Mucosa of stomach (tissue), 1 donor: ENCODE measurements around the gene FNIP2.
"Not testable (repeated sequence)": the region's sequence is repeated elsewhere in the genome, so short reads cannot be mapped to it uniquely, and the experiment has no call there.

Experiments used
- H3K27me3 ChIP-seq: one replicate; pipeline ENCODE4 v1.7.0; 2013; ENCODE audit warnings: mild to moderate bottlenecking, low read length; ENCODE audit not compliant: control insufficient read depth, insufficient read depth
- H3K36me3 ChIP-seq: one replicate; pipeline ENCODE4 v1.7.0; 2013; ENCODE audit warnings: low read length; ENCODE audit not compliant: control insufficient read depth, insufficient read depth
- H3K4me1 ChIP-seq: one replicate; pipeline ENCODE4 v1.7.0; 2013; ENCODE audit warnings: mild to moderate bottlenecking, low read length; ENCODE audit not compliant: control insufficient read depth, insufficient read depth
- H3K4me3 ChIP-seq: one replicate; pipeline ENCODE4 v1.7.0; 2013; ENCODE audit warnings: low read length
- H3K9ac ChIP-seq: one replicate; pipeline ENCODE4 v1.7.0; 2013; ENCODE audit warnings: mild to moderate bottlenecking, low read length, moderate library complexity
- H3K9me3 ChIP-seq: one replicate; pipeline ENCODE4 v1.7.0; 2013; ENCODE audit warnings: mild to moderate bottlenecking, low read length, moderate library complexity; ENCODE audit not compliant: control insufficient read depth
- donor health status: Pancreatic carcinoma.

FNIP2 gene

DNA sequence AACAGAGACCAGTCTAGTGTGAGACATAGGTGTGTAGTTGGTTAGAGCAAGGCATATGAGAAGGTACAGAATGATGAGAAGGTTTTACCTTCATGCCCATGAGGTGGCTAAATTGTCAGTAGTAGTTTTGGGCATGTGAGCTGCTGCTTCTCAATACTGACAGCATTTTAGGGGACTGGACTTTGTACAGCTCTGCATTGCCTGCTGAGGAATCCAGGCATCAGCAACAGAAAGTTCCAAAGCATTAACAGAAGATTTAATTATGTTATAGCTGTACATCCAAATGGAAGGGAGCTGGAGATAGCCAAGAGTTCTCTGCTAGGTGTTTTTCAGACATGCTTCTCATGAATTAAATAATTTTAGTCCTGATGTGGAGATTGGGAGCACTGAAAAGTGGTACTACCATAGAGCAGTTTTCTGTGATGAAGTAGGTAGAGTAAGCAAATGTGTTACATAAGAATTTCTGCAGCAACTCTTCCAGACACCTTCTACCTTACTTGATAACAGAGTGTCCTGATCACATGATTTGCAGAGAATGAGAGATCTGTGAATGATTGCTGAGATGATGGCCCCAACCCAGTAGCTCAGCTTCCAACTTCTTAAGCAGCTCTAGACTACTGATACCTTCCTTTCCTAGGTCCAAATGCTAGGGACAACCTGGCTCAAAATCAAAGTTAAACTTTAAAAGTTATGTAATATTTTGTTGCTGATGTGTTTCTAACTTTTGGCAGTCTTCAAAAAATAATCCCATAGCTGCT is 30.4 kb downstream of the FNIP2 start:
- Histone ChIP-seq H3K9ac (no peak overlapping the region), H3K4me1 (peaks cover 15% of the 10 kb centered on the region), H3K36me3 (no peaks in the 10 kb centered on the region), H3K27me3 (no peaks in the 10 kb centered on the region), H3K4me3 (no peak overlapping the region), H3K9me3 (no peaks in the 10 kb centered on the region)

GRCh38 chr4:158799856-158800255 is 31.0 kb downstream of the FNIP2 start:
- Histone ChIP-seq H3K4me3 (no peak overlapping the region), H3K27me3 (no peaks in the 10 kb centered on the region), H3K9ac (no peak overlapping the region), H3K4me1 (peaks cover 15% of the 10 kb centered on the region), H3K36me3 (no peaks in the 10 kb centered on the region), H3K9me3 (no peaks in the 10 kb centered on the region)

- no peaks in the 10 kb centered on the region for H3K9me3 ChIP-seq
- H3K4me3 ChIP-seq: no peak overlapping the region
- H3K9ac ChIP-seq: no peak overlapping the region
- no peaks in the 10 kb centered on the region for H3K36me3 ChIP-seq
- H3K4me1 ChIP-seq: peaks cover 23% of the 10 kb centered on the region
- H3K27me3 ChIP-seq: no peaks in the 10 kb centered on the region
Measured at GRCh38 chr4:158801066-158801465, 32.2 kb downstream of the FNIP2 start.

GRCh38 chr4:158801677-158802076 is 32.9 kb downstream of the FNIP2 start:
- Histone ChIP-seq H3K9me3 (no peaks in the 10 kb centered on the region), H3K36me3 (no peaks in the 10 kb centered on the region), H3K27me3 (no peaks in the 10 kb centered on the region), H3K4me3 (no peak overlapping the region), H3K9ac (no peak overlapping the region), H3K4me1 (peaks cover 29% of the 10 kb centered on the region)

DNA sequence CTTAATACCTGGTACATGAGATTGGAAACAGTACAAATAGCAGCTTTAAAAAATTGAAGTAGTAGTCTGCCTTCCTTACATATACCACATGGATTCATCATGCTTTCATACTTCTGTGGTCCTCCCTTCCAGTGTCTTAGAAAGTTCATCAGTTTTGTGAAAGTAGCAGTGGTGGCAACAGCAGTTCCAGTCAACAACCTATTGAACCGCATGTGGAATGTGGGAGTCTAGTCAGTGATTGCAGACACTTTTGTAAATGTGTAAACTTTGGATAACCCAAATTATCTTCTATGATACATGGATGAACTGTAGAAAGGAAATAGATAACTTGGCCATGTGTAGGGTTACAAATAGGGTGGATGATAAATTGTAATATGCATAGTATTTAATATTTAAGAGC is 34.1 kb downstream of the FNIP2 start:
- peaks cover 29% of the 10 kb centered on the region for H3K4me1 ChIP-seq
- H3K9me3 ChIP-seq: no peaks in the 10 kb centered on the region
- H3K4me3 ChIP-seq: no peak overlapping the region
- no peaks in the 10 kb centered on the region for H3K27me3 ChIP-seq
- H3K9ac ChIP-seq: no peak overlapping the region
- no peaks in the 10 kb centered on the region for H3K36me3 ChIP-seq

DNA sequence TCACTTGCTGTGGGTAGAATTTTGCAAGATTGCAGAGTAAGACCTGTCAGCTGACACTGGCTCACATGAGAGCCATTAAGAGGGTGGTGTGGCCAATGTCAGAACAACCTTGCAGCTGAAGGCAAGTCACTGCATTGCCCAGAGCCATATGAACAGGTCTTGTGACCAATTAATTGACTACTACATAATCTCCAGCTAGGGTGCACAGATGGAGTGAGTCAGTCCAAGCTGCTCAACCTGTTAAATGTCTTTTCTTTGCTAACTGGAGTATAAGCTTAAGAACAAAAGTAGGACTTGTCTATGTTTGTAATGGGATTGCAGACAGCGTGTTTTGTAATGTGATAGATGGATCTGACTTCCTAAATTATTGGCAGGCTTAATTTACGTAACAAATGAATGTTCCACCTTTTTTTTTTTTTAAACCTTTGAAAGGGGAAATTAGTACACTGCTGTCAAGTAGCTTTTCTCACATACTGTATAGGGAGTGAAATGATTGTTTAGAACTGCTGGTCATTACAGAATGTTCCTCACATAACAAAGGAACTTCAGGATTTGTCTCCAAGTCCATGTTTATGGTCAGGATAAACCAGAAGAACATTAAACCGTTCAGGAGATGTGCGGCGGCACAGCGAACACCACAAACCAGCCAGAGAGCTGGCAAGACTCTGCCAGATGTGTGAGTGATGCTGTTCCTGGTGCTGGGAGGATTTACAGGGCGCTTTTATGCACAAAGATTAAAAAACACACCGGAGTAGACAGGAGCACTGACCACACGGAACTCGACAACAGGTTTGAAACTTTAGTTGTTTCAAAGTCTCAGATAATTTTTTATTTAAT is 37.0 kb downstream of the FNIP2 start:
- Histone ChIP-seq H3K4me3 (no peak overlapping the region), H3K36me3 (no peaks in the 10 kb centered on the region), H3K9ac (no peak overlapping the region), H3K9me3 (no peaks in the 10 kb centered on the region), H3K4me1 (peaks cover 38% of the 10 kb centered on the region), H3K27me3 (no peaks in the 10 kb centered on the region)

- Histone ChIP-seq H3K9me3 (no peaks in the 10 kb centered on the region), H3K4me1 (peaks cover 48% of the 10 kb centered on the region), H3K36me3 (no peaks in the 10 kb centered on the region), H3K27me3 (no peaks in the 10 kb centered on the region), H3K9ac (no peak overlapping the region), H3K4me3 (no peak overlapping the region)
Measured at GRCh38 chr4:158807691-158808090, 38.9 kb downstream of the FNIP2 start.

DNA sequence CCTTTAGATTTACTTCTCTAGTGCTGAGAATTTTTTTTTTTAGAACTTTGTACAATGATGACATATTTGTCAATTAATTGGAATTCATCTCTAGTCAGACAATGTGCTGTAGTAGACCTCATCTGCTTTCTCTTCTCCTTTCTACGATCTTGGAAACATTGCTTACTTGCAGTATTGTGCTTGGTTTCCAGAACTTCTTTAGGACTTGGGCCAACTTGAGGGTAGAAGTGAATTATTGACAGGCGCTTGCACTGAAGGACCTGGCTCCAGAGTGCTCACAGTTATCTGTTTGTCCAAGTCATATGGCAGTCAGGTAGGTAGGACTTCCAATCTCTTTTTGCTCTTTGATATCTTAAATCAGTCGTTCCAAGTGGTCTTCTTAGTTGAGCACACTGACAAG is 39.6 kb downstream of the FNIP2 start:
- H3K27me3 ChIP-seq: no peaks in the 10 kb centered on the region
- H3K4me3 ChIP-seq: no peak overlapping the region
- H3K4me1 ChIP-seq: peaks cover 50% of the 10 kb centered on the region
- no peaks in the 10 kb centered on the region for H3K9me3 ChIP-seq
- H3K9ac ChIP-seq: no peak overlapping the region
- H3K36me3 ChIP-seq: no peaks in the 10 kb centered on the region

DNA sequence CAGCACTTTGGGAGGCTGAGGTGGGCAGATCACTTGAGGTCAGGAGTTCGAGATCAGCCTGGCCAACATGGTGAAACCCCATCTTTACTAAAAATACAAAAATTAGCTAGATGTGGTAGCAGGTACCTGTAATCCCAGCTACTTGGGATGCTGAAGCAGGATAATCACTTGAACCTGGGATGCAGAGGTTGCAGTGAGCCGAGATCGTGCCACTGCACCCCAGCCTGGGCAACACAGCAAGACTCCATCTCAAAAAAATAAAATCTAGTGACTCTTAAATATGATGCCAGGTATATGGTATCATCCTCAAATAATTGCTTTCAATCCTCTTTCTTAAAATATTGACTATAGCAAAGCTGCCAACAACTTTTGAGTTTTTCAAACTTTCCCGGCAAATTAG is 40.4 kb downstream of the FNIP2 start:
- H3K27me3 ChIP-seq, H3K4me3 ChIP-seq, H3K36me3 ChIP-seq, H3K9ac ChIP-seq, H3K9me3 ChIP-seq: not testable (repeated sequence)
- peaks cover 57% of the 10 kb centered on the region for H3K4me1 ChIP-seq

- Histone ChIP-seq H3K9me3 (no peaks in the 10 kb centered on the region), H3K27me3 (no peaks in the 10 kb centered on the region), H3K4me1 (peaks cover 57% of the 10 kb centered on the region), H3K36me3 (no peaks in the 10 kb centered on the region), H3K4me3 (no peak overlapping the region), H3K9ac (no peak overlapping the region)
Measured at GRCh38 chr4:158809611-158810486, 41.0 kb downstream of the FNIP2 start.

DNA sequence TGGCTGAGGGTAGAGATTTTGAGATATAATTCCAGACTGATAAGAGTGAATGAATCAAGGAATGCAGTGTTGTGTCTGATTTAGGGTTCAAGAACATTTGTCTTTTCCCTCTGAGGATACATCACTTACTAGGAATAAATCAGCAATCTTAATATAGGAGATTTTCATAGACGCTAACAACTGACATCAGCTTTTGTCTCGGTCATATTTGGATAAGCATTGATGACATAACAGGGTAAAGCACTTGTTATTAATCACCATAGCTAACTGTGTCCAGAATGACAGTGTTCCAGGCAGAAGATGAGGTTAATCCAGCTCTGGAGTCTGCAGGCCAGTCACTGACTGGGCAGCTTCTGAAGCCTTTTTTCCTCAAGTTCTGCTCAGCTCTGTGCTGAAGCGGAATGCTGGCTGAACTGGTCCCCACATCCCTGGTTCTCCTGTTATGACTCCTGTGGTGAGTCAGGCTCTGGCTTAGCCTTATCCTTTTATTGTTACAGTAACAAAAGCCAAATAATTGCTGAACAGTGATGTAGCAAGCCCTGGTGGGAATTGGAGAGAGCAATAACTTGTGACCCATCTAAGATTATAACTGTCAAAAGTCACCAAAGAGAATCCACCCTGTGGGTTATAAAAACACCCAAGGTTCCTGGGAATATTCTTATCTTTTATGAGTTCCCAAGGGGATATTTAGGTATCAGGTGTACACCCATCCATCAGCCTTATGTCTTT is 41.8 kb downstream of the FNIP2 start:
- Histone ChIP-seq H3K4me1 (peaks cover 53% of the 10 kb centered on the region), H3K9ac (no peak overlapping the region), H3K4me3 (no peak overlapping the region), H3K36me3 (no peaks in the 10 kb centered on the region), H3K9me3 (no peaks in the 10 kb centered on the region), H3K27me3 (no peaks in the 10 kb centered on the region)
